Measurements from ENCODE around the gene KANSL1L. TPM values are rescaled to one million over a fixed set of nuclear protein-coding genes. Genes with fewer than 3 reads are reported as not detected.

Gene KANSL1L
- total and polyA plus RNA-seq, 7 donors, result 1.8 to 21.5 (median 14.9) TPM

DNA sequence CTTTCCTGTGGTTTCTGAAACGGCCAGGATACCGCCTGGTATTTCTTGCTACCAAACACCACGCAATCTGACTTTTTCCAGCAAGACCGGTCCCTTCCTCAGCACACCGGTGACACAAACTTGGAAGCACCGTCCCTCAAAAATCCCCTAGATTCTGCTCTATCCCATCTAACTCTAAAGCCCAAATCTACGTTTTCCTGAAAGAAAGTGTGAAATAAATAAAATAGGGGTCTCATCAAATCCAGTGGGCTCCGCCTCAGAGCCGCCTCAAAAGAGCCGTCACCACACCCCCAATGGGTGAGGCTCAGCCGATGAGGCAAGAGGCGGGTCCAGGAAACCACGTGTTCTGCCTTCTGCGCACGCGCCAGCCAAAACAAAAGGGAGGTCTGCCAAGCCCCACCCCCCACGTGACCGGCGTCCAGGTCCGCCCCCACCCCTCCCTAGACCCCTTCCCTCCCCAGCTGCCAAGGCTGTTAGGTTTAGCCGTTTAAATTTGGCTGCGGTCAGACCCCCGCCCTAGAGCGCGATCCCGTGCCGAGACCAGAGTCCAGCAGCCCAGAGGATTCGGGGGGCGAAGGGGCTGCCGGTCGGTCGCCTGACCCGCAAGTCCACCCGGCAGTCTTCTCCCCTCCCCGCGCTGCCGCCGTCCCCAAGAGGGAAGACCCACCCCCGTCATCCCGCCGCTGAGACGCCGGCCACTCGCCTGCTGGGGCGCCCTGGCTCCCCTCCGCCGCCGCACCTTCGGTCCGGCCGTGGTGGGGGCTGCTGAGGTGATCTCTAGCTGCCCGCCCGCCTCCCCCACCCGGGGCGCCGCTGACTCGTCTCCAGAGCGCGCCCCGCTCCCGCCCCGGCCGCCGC is 534 bp downstream of the KANSL1L start:
- peaks cover 41% of the 10 kb centered on the region for H3K4me1 ChIP-seq
- DNase-seq (peak; percentile 93 to 98), ATAC-seq (peak; percentile 82 to 89 (median 84))
- 0 to 1% (median 1%) methylated on average over 39 to 64 of the region's 64 CpGs for WGBS, 3 donors
- no peaks in the 10 kb centered on the region for H3K36me3 ChIP-seq (ENCODE audit: insufficient read depth in 1 of 2, low read depth in 1 of 2)
- no peak for TF ChIP-seq CTCF (IDR thresholded peaks at IDR 0.05)
- no peaks in the 10 kb centered on the region for H3K9me3 ChIP-seq
- H3K27ac ChIP-seq, result peak overlapping the region; percentile 99
- H3K4me3 ChIP-seq, result peak overlapping the region; percentile 86
- intact Hi-C loops (cut with DNase I), result loop anchor here in 1 of 2 donors (10.0 kb wide), 1 partner anchor 166 kb away; the partner anchor contains the start of gene RPE
- no peaks in the 10 kb centered on the region for H3K27me3 ChIP-seq (ENCODE audit: insufficient read depth in 3 of 3, low read length in 2 of 3)

- DNase-seq (no peak), ATAC-seq (no peak)
- no peaks in the 10 kb centered on the region for H3K36me3 ChIP-seq (ENCODE audit: insufficient read depth in 1 of 2, low read depth in 1 of 2)
- intact Hi-C loops (cut with DNase I), result loop anchor here in 1 of 2 donors (10.0 kb wide), 1 partner anchor 165 kb away; the partner anchor contains the start of gene RPE
- H3K9me3 ChIP-seq, result no peaks in the 10 kb centered on the region
- peaks cover 45% of the 10 kb centered on the region for H3K4me1 ChIP-seq
- WGBS, 3 donors, result 0 to 1% (median 0%) methylated on average over 6 of the region's 6 CpGs
- H3K27me3 ChIP-seq (ENCODE audit: insufficient read depth in 3 of 3, low read length in 2 of 3), result no peaks in the 10 kb centered on the region
- H3K4me3 ChIP-seq, result peak overlapping the region; percentile 86
- peak overlapping the region; percentile 99 for H3K27ac ChIP-seq
- TF ChIP-seq CTCF (IDR thresholded peaks at IDR 0.05), result no peak
Observed at GRCh38 chr2:210170196-210170445, 1.1 kb downstream of the KANSL1L start.

GRCh38 chr2:210169516-210170195 is 1.6 kb downstream of the KANSL1L start:
- Histone ChIP-seq H3K4me1 (peaks cover 45% of the 10 kb centered on the region), H3K27me3 (ENCODE audit: insufficient read depth in 3 of 3, low read length in 2 of 3) (no peaks in the 10 kb centered on the region), H3K4me3 (peak overlapping the region; percentile 86), H3K27ac (peak overlapping the region; percentile 99), H3K9me3 (no peaks in the 10 kb centered on the region), H3K36me3 (ENCODE audit: insufficient read depth in 1 of 2, low read depth in 1 of 2) (no peaks in the 10 kb centered on the region)
- ATAC-seq, result no peak
- no peak for DNase-seq
- TF ChIP-seq CTCF (IDR thresholded peaks at IDR 0.05), result no peak
- WGBS, 3 donors, result 19 to 27% (median 24%) methylated on average over 6 of the region's 6 CpGs
- intact Hi-C loops (cut with DNase I), result loop anchor here in 1 of 2 donors (10.0 kb wide), 1 partner anchor 165 kb away; the partner anchor contains the start of gene RPE

- WGBS, 3 donors, result 12 to 36% (median 26%) methylated on average over 1 of the region's 1 CpG
- intact Hi-C loops (cut with DNase I), result no loop called here
- H3K4me3 ChIP-seq, result no peak overlapping the region
Observed at GRCh38 chr2:210167227-210167626, 4.0 kb downstream of the KANSL1L start.

More at GRCh38 chr2:210167227-210167626, 4.0 kb downstream of the KANSL1L start:
- Histone ChIP-seq H3K36me3 (ENCODE audit: insufficient read depth in 1 of 2, low read depth in 1 of 2) (no peaks in the 10 kb centered on the region), H3K27me3 (ENCODE audit: insufficient read depth in 3 of 3, low read length in 2 of 3) (no peaks in the 10 kb centered on the region), H3K4me1 (peaks cover 59% of the 10 kb centered on the region), H3K9me3 (no peaks in the 10 kb centered on the region), H3K27ac (peak overlapping the region; percentile 99)
- TF ChIP-seq CTCF (IDR thresholded peaks at IDR 0.05), result no peak
- DNase-seq (no peak), ATAC-seq (no peak)
